ENCODE data around the gene NOL6.
A peak's percentile ranks its signal among the peaks of the same experiment; 100 is the strongest.
"Not testable (repeated sequence)": the region's sequence is repeated elsewhere in the genome, so short reads cannot be mapped to it uniquely, and the experiment has no call there.

The NOL6 gene

DNA sequence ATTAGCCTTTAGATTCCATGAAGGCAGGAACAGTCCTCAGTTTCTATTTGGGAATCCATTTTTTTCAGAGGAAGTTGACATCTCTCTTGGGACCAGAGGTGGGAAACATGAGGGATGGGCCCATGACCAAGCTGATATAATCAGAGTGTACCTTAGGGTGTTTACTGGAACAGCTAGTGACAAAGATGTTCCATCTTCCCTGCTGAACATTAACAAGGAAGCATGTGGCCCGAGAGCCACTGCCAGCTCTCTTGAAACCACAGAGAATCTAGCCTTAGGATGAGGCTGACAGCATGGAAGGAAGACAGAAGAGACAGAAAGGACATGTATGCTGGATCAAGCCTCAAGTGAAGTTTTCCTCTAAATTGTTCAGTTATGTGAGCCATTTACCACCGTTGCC, 42.3 kb downstream of the NOL6 start:
- TF ChIP-seq, protein P1, sequence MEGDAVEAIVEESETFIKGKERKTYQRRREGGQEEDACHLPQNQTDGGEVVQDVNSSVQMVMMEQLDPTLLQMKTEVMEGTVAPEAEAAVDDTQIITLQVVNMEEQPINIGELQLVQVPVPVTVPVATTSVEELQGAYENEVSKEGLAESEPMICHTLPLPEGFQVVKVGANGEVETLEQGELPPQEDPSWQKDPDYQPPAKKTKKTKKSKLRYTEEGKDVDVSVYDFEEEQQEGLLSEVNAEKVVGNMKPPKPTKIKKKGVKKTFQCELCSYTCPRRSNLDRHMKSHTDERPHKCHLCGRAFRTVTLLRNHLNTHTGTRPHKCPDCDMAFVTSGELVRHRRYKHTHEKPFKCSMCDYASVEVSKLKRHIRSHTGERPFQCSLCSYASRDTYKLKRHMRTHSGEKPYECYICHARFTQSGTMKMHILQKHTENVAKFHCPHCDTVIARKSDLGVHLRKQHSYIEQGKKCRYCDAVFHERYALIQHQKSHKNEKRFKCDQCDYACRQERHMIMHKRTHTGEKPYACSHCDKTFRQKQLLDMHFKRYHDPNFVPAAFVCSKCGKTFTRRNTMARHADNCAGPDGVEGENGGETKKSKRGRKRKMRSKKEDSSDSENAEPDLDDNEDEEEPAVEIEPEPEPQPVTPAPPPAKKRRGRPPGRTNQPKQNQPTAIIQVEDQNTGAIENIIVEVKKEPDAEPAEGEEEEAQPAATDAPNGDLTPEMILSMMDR (conservative IDR thresholded peaks at IDR 0.05), result no peak
- H3K27ac ChIP-seq, result peak overlapping the region; percentile 28; the same call in 1 of the 2 replicates

DNA sequence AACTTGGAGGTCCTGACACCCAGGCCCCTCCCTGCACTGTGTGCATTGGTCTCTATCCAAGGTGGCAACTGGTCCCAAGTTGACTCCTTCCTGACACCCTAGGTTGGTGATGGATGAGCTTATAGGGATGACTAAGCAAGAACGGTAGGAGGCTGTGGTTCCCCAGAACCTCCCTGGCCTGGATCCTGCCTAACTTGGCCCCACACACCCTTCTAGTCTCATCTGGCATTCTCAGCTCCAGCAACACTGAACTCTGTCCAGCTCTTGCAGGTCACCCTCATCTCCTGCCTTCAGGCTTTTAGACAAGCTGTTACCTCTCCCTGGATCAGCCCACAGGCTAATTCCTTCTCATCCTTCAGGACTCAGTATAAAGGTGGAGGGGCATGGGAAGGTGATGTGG, 42.8 kb downstream of the NOL6 start:
- H3K27ac ChIP-seq, result peak overlapping the region; percentile 28; the same call in 1 of the 2 replicates
- TF ChIP-seq, protein P1 (conservative IDR thresholded peaks at IDR 0.05), result no peak

DNA sequence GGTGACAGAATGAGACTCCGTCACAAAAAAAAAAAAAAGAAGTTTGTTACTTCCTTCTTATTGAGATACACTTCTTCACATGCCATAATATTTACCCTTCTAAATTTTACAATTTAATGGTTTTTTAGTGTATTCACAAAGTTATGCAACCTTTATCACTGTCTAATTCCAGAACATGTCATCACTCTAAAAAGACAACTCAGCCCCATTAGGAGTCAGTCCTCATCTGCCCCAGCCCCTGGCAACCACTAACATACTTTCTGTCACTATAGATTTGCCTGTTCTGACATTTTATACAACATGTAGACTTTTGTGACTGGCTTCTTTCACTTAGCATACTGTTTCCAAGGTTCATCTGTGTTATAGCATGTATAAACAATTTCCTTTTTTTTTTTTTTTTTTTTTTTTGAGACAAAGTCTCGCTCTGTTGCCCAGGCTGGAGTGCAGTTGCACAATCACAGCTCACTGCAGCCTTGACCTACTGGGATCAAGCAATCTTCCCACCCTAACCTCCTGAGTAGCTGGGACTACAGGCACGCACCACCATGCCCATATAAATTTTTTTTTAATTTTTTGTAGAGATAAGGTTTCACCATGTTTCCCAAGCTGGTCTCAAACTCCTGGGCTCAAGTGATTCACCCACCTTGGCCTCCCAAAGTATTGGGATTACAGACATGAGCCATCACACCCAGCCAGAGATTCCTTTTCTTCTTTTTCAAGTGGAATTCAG, 44.3 kb downstream of the NOL6 start:
- no peak overlapping the region for H3K27ac ChIP-seq
- TF ChIP-seq, protein P1 (conservative IDR thresholded peaks at IDR 0.05), result no peak

DNA sequence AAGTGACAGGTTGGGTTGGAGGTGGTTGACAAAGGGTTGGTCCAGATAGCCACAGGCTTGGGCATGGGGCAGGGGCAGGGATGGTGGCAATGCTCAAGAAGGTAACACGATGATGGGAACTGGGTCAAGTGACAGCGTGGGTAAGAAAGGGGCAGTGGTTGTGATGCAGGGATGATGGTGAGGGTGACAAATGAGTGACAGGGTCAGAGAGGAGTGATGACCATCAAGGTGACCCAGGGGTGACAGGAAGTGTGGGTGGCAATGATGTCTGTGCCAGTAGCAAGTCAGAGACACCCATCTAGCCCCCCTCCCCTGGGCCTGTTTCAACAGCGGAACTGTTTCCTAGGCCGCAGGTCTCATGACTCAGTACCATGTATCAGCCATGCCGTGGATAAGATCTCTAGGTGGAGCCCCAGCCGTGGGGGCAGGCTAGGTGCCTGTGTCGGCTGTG, 46.9 kb downstream of the NOL6 start:
- TF ChIP-seq, protein P1 (conservative IDR thresholded peaks at IDR 0.05), result no peak
- no peak overlapping the region for H3K27ac ChIP-seq

DNA sequence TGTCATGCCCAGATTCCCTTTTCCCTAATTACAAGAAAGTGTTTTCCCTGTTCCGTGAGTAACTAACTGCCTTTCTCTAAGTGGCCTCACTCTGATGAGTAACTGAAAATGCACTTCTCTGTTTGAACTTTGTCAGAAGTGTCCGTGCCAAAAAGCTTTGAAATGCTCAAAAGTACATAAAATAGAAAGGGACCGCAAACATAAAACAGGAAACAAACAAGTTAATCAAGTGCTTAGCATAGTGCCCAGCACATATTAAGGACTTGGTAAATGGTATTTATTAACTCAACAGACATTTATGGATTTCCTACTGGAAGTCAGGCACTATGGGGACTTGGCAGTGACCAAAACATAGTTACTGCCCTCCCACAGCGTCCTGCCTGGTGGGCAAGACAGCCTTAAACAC, 48.6 kb downstream of the NOL6 start:
- TF ChIP-seq, protein P1 (conservative IDR thresholded peaks at IDR 0.05), result no peak
- H3K27ac ChIP-seq, result peak overlapping the region; percentile 28; the same call in 1 of the 2 replicates

DNA sequence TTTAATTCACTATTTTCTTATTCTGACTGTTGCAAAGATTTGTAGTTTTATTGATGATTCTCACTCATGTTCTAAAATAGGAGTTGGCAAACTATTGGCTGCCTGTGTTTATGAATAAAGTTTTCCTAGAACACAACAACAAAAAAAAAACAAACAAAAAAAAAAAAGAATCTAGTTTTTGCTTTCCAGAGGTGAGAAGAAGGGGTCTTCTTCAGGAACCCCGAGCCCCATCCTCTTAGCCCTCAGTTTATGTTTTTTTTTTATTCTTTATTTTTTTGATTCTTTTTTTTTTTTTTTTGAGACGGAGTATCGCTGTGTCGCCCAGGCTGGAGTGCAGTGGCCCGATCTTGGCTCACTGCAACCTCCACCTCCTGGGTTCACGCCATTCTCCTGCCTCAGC, 49.2 kb downstream of the NOL6 start:
- H3K27ac ChIP-seq, result peak overlapping the region; percentile 28; the same call in 1 of the 2 replicates

DNA sequence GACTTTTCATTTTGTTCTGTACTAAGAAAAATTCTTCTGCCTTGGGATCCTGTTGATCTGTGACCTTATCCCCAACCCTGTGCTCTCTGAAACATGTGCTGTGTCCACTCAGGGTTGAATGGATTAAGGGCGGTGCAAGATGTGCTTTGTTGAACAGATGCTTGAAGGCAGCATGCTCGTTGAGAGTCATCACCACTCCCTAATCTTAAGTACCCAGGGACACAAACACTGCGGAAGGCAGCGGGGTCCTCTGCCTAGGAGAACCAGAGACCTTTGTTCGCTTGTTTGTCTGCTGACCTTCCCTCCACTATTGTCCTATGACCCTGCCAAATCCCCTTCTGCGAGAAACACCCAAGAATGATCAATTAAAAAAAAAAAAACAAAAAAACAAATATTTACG, 49.7 kb downstream of the NOL6 start:
- not testable (repeated sequence) for H3K27ac ChIP-seq

DNA sequence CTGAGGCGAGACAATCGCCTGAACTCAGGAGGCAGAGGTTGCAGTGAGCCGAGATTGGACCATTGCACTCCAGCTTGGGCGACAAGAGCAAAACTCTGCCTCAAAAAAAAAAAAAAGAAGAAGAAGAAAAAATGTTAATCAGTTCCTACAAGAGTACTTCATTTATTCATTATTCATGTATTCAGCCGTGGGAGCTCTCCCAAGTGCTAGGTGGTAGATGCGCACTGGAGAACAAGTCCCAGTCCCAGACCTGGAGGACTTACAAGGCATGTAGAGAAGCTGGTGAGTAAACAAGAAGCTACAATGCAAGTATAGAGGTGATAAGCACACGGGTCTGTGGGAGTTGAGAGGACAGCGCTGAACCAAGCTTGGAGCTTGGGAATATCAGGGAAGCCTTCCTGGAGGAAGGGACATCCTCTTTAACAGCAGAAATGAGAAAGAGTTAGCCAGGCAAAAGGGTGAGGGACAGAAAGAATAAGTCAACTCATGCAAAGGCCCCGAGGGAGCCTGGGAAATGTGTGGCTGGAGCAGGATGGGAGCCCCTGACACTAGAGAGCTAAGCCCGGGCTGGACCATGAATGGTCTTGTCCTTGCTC, 53.9 kb downstream of the NOL6 start:
- TF ChIP-seq, protein P1 (conservative IDR thresholded peaks at IDR 0.05), result no peak
- no peak overlapping the region for H3K27ac ChIP-seq

Measured in VCaP (cell line).